Brain microvascular endothelial cell (primary cell): ENCODE results near the gene TFCP2L1.
"Not testable (repeated sequence)": the region's sequence is repeated elsewhere in the genome, so short reads cannot be mapped to it uniquely, and the experiment has no call there.

ENCODE experiments used
- DNase-seq: peaks from one replicate; pipeline ENCODE4 v3.0.0-alpha.2; 2020
- H3K27ac ChIP-seq: fragments of 250-450 bp; sonication (Bioruptor Pico); 2 replicates; pipeline ENCODE4 v1.5.1; 2020; ENCODE audit warnings: mild to moderate bottlenecking, moderate library complexity
- H3K27me3 ChIP-seq: fragments of 250-450 bp; sonication (Bioruptor Pico); replicated peaks from 2 replicates; pipeline ENCODE4 v1.5.1; 2020; ENCODE audit warnings: mild to moderate bottlenecking
- H3K36me3 ChIP-seq: fragments of 250-450 bp; sonication (Bioruptor Pico); replicated peaks from 2 replicates; pipeline ENCODE4 v1.5.1; 2020; ENCODE audit warnings: mild to moderate bottlenecking
- H3K4me3 ChIP-seq: 2 replicates; pipeline ENCODE4 v1.5.1; 2011; ENCODE audit warnings: low read depth, mild to moderate bottlenecking, control low read depth, low read length, moderate library complexity
- CTCF ChIP-seq: IDR thresholded peaks from 2 replicates; pipeline ENCODE4 v1.5.1; 2011; ENCODE audit warnings: low read depth, mild to moderate bottlenecking, moderate library complexity, low read length, control low read depth, inconsistent platforms; ENCODE audit errors: missing control alignments
- in situ Hi-C: cut with HindIII; loops from 2 replicates; pipeline ENCODE4 v1.10.0; 2017; ENCODE audit warnings: low sequenced_read_pairs, low pct_ligation_motif_present

Gene TFCP2L1

GRCh38 chr2:121298476-121298875 is 13.5 kb upstream of the TFCP2L1 start:
- H3K27me3 ChIP-seq = no peaks in the 10 kb centered on the region
- no peaks in the 10 kb centered on the region for H3K36me3 ChIP-seq
- in situ Hi-C loops = no loop called here
- DNase-seq = no peak
- no peak for TF ChIP-seq CTCF
- no peak overlapping the region for H3K4me3 ChIP-seq
- H3K27ac ChIP-seq = no peak overlapping the region

- not testable (repeated sequence) for H3K36me3 ChIP-seq
Observed at GRCh38 chr2:121297866-121298265, 12.9 kb upstream of the TFCP2L1 start.

GRCh38 chr2:121297217-121297830 is 12.3 kb upstream of the TFCP2L1 start:
- TF ChIP-seq CTCF = peak; percentile 92
- in situ Hi-C loops = no loop called here
- Histone ChIP-seq H3K36me3 (no peaks in the 10 kb centered on the region), H3K4me3 (no peak overlapping the region), H3K27ac (no peak overlapping the region), H3K27me3 (no peaks in the 10 kb centered on the region)
- peak; percentile 60 for DNase-seq

More at GRCh38 chr2:121297866-121298265, 12.9 kb upstream of the TFCP2L1 start:
- in situ Hi-C loops, H3K27ac ChIP-seq, DNase-seq, H3K27me3 ChIP-seq, H3K4me3 ChIP-seq: not testable (repeated sequence)

GRCh38 chr2:121295911-121296650 is 11.1 kb upstream of the TFCP2L1 start:
- in situ Hi-C loops = no loop called here
- Histone ChIP-seq H3K4me3 (no peak overlapping the region), H3K27me3 (no peaks in the 10 kb centered on the region), H3K27ac (no peak overlapping the region), H3K36me3 (no peaks in the 10 kb centered on the region)
- TF ChIP-seq CTCF = no peak
- no peak for DNase-seq

GRCh38 chr2:121294881-121295840 is 10.2 kb upstream of the TFCP2L1 start:
- no peak for TF ChIP-seq CTCF
- H3K27me3 ChIP-seq = no peaks in the 10 kb centered on the region
- in situ Hi-C loops = no loop called here
- no peak overlapping the region for H3K4me3 ChIP-seq
- H3K27ac ChIP-seq = no peak overlapping the region
- no peaks in the 10 kb centered on the region for H3K36me3 ChIP-seq
- no peak for DNase-seq
